Stimulated activated CD8-positive, alpha-beta memory T cell treated with anti-CD3 and anti-CD28 coated beads, Interleukin-15, amount 100 ng/mL, for 48 hours (primary cell): ENCODE measurements around the gene SLC50A1.

ENCODE experiments used
- DNase-seq, 2 donors: peaks; one replicate each; pipeline ENCODE4 v3.0.0-alpha.2; 2020; ENCODE audit warnings: low read depth in 2 of 2

SLC50A1 gene

DNA sequence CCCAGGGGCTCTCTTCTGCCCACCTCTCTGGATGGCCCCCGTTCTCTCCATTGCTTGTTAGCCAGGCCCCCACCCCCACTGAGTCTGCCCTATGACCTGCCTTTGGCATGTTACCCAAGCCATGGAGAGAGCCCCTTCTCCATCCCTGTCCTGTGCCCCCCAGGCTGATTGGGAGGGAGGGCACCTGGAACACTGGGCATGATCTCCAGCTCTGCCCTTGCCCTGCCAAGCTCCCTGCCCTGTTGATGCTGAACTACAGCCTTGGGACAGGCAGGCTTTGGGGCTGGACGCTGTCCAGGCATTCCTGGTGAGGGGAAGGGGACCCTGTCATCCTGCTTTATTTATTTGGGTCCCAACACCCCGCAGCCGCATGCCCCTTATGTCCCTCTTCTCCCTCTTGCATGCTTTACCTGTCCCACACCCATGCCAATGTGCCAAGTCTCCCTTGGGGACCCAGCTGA lies 48.7 kb downstream of the SLC50A1 start:
- no peak for DNase-seq

DNA sequence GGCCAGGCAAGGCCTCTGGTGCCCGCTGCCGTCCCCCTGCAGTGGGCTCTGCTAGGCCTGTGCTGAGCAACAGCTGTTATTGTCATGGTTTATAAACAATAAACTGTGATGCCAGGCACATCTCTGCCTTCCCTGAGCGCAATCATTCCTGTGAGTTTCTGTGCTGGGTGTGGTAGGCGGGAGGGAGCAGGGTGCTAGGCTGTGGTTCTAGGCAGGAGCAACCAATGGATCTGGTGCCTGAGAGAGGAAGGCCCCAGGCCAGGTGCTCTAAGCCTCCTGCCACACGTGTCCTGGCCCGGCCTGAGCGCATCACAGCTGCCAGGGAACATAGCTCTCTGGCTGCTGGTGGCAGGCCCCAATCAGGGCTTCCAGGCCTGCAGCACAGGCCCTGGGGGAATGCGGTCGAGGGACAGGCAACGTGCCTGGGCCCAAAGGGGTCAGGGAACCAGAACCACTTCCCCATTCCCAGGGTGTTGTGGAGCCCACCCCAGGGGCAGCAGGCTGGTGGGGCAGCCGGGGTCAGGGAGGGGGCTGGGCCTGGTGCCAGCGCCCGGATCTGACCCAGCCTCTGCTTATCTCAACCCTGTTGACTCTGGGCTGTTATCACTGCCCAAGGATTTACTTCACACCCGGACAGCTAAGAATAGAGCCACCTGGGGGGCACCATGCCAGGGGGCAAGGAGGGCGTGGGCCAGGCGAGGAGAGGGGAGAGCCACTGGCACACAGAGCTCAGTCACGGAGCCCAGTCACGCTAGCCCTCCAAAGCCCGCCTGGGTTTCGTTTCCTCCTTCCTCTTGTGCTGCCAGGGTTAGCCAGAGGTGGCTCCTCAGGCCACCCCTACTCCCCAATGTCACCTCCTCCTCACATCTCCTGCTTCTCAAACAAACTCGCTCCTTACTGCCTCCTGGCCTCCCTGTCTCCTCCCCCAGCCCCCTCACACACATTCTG lies 49.5 kb downstream of the SLC50A1 start:
- DNase-seq = no peak

DNA sequence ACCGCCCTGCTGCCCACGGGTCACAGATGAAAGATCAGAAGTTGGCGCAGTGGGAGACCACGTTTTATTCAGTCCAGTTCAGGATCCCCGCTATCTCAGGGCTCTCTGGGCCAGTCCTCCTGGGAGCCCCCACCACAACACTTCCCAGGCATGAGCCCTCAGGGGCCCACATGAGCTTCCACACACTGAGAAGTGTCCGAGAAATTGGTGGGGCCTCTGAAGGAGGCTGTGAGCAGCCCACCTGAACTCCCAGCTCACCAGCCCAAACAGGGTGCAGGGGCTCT lies 50.1 kb downstream of the SLC50A1 start:
- DNase-seq = no peak

DNA sequence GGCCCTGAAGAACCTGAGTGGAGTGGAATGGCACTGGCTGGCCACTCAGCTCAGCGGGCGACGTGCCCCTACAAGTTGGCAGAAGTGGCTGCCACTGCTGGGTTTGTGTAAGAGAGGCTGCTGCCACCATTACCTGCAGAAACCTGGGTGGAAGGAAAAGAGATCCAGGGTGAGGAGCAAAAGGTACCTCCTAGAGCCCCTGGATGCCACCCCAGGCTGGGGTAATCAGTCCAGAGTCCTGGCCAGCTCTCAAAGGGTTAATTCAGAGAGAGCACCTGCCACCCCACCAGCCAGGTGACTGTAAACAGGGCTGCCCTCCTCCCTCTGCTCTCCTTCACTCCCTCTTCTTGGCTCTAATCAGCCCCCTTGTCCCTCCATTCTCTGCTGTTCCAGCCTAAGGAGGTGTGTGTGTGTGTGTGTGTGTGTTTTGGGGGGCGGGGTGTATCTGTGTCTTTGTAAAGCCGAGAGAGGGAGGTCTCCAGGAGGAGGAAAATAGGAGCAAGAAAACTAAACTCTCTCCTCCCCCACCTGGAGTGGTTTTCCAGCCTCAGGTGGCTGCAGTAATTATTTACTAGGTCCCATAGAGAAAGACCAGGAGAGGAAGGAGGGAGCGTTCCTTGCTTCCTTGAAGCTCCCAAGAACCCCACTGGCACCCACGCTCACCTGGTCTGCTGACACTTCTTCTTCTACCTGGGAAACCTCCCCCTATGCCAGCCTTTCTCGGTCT lies 50.6 kb downstream of the SLC50A1 start:
- DNase-seq = no peak

DNA sequence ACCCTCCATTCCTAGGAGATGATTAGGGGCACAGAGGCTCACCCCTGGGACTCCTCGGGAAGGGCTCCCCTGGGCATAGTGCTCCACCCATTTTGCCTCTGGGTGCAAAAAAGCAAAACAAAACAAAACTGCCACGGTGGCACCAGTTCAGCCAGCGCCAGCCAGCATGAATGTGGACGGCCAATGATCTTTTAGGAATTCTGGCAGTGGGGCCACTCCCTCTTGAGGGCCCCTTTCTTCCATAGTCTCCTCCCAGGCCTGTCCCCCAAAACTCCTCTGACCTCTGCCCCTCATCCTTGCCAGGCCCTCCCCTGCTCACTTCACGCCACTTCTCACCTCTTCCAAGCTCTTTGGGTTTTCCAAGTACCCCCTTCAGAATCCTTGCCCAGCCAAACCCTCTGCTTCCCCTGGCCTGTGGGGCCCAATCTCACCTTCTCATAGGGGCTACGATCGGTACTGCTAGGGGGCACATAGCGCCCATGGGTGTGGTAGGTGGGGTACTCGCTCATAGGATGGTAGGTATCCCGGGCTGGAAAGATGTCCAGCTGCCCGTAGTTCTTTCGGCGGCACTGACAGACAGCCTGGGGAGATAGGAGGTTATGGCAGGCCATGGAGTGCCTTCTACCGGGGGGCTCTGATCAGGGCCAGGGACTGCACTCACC lies 51.3 kb downstream of the SLC50A1 start:
- no peak for DNase-seq

DNA sequence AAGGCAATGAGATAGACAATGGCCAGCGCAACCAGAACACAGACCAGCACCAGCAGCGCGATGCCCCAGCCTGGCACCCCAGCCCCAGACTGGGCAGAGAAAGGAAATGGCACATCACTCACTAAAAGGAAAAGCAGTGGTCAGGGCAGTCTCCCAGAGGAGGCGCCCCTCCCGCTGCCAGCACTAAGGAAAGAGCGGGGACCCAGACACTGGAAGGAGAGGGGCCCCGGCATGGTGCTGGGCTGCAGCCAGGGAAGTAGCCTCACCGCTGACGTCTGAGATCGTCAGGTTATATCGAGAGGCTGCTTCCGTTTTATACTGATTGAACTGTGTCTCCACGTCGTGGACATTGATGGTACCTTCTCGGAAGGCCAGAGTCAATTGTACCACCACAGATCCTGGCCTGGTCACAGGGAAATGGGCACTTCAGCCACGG lies 51.8 kb downstream of the SLC50A1 start:
- DNase-seq = no peak

DNA sequence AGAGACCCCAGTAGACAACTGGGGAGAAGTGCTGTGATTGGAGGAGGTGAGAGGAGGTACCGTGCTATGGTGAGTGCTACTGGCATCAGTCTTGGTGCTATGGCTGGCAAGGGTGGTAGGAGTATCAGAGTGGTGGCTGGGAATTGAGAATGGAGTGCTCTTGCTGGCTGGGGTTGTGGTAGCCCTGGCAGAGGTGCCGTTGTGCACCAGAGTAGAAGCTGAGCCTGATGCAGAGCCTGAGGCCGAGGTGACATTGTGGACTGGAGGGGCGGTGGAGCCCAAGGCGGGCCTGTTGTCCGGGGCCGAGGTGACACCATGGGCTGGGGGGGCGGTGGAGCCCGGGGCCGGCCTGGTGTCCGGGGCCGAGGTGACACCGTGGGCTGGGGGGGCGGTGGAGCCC lies 52.6 kb downstream of the SLC50A1 start:
- DNase-seq = no peak
